Stimulated activated CD8-positive, alpha-beta memory T cell treated with anti-CD3 and anti-CD28 coated beads, Interleukin-4, amount 100 ng/mL, for 4 hours (primary cell): ENCODE data around the gene MC2R.

ENCODE experiments used
- DNase-seq, 2 donors: peaks; one replicate each; pipeline ENCODE4 v3.0.0-alpha.2; 2020; ENCODE audit warnings: low read depth in 2 of 2, low spot score in 1 of 2

The MC2R gene

DNA sequence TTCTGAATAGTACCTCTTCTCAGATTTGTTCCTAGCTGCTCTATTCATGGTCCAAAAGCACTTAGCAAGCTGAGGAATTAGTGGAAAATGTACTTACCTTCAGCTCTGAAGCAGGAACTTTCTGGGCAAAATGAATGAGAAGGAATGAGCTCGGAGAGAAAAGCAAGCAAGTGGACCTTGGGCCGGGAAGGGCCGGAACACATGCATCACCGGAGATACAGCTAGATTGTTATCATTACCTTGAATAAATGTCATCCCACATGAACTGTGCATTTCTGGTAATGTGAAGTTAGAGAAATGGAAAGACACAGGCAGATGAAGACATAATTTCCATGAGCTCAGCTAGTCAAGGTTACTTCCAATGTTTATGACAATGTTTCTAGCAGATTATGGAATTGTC lies at the start of gene MC2R:
Gene MC2R, minus strand, starts transcription at position 146 of the 400 bp plus-strand sequence. CDS start 30,018 bp downstream, outside the sequence.
- DNase-seq = no peak

- DNase-seq = no peak
These were observed 30.5 kb upstream of the MC2R start for GRCh38 chr18:13945811-13946210.

DNA sequence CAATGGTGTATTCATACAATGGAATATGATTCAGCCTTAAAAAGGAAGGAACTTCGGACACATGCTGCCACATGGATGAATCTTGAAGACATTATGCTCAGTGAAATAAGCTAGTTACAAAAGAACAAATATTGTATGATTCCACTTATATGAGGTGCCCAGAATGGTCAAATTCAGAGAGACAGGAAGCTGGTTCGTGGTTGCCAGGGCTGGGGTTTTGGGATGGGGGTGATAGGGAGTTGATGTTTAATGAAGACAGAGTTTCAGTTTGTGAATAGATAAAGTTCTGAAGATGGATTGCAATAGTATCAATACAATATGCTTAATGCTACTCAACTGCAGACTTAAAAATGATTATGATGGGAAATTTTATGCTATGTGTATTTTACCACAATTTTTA lies 28.0 kb upstream of the MC2R start:
- no peak for DNase-seq

- no peak for DNase-seq
These were observed 25.0 kb upstream of the MC2R start for GRCh38 chr18:13940326-13940725.

DNA sequence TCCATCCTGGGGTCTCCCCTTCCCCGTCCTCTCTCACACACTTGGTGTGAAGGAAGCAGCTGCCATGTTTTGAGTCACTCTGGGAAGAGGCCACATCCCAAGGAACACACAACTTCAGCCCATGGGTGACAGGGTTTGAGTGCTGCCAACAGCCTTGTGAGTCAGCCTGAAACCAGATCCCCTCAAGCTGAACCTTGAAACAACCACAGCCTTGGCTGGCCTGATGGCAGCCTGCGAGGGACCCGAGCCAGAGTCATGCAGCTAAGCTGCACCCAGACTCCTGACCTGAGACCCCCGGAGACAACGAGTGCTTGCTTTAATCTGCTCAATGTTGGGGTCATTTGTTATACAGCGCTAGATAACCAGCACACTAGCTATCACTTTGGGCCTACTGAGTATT lies 19.3 kb upstream of the MC2R start:
- no peak for DNase-seq

- DNase-seq = no peak
These were observed 18.7 kb upstream of the MC2R start for GRCh38 chr18:13934058-13934457.

- DNase-seq = no peak
These were observed 17.1 kb upstream of the MC2R start for GRCh38 chr18:13932285-13933025.

DNA sequence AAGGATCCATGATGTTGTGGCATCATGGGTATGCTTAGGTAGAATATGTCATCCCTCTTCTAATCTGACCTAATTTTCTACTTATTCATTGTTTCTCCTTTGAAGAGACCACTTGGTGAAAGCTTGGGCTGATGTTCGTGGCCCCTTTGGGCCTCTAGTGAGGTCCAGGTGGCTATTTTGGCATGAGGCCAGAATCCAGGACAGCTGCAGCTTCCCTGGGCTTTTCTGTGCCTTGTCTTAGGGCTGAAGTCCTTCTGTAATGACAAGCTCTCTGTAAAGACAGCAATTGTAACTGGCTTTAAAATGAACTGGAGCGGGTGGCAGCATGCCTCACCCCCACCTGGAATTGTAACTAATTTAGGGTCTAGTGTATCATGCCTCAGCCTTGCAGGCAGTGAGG lies 15.6 kb upstream of the MC2R start:
- DNase-seq = no peak

DNA sequence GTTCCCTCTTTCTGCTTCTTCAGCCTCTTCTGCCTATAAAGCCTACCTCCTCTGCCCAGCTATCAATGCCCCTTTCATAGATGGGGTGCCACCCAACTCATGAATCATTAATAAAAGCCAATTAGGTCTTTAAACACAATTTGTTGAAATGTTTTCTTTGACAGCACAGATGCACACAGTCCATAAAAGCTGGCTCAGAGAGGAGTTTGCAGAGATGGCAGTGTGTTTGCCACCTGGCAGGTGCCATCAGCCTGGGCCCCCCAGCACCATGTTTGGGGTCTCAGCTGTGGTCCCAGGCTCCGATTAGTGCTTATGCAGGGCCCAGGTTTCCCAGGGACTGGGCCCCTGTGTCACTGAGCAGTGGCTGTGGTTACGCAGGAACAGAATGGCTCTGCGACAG lies 7.9 kb upstream of the MC2R start:
- no peak for DNase-seq

GRCh38 chr18:13918898-13919297 lies 3.6 kb upstream of the MC2R start:
- DNase-seq = no peak

DNA sequence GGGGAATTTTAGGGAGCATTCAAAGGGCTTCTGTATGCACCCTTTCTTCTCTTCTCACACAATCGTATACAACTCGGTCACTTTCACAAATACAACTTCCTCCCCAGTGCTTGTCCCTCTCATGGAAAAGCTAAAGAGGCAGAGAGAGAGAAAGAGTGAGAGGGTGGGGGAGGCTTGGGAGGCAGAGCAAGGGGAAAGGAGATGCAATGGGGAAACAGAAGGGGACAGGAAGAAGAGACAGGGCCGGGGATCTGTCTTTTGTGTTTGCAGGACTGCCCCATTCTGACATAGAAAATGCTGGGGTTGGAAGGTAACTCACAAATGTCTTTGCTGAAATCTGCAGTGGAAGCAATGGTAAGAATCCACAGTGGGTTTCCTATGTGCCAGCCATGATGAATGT lies 2.1 kb upstream of the MC2R start:
- no peak for DNase-seq

DNA sequence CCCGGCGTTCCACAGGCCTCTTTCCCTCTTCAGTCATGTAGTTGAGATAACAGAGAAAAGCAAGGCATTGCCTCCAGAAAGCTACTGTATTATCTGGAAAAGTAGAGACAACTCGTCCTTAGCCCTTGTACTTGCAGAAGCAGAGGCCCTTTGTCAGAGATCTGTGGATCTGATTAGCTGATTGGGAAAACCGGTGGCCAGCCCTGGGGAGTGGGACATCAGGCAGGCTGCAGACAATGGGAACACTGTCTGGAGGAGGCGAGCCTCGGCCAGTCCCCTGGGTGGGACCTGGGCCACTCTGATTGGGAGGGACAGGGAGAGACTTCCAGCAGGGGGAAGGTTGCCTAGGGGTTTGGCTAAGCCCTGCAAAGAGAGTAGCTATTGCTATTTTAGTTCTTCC lies 1.2 kb upstream of the MC2R start:
- no peak for DNase-seq

GRCh38 chr18:13915995-13916431 lies 677 bp upstream of the MC2R start:
- no peak for DNase-seq

GRCh38 chr18:13914756-13915155 lies 580 bp downstream of the MC2R start:
- no peak for DNase-seq

GRCh38 chr18:13914170-13914569 lies 1.2 kb downstream of the MC2R start:
- no peak for DNase-seq

DNA sequence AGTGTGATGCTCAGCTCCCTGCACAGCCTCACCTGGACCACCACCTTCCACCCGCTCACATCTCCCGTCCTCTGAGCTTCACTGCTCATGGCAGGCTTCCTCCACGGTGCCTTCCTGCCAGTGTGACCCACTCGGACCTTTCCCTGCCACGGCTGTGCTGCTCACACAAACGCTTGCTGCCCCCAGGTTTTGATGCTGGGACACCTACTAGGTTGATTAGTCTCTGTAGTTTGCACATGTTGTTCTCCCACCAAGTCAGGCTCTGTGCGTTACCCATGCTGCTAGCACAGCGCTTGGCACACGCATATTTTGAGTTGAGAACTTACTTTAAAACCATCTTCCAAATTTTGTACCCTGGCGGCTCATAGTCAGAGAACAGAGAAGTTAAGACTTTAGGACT lies 2.1 kb downstream of the MC2R start:
- DNase-seq = no peak

- DNase-seq = no peak
These were observed 2.7 kb downstream of the MC2R start for GRCh38 chr18:13912601-13913000.

DNA sequence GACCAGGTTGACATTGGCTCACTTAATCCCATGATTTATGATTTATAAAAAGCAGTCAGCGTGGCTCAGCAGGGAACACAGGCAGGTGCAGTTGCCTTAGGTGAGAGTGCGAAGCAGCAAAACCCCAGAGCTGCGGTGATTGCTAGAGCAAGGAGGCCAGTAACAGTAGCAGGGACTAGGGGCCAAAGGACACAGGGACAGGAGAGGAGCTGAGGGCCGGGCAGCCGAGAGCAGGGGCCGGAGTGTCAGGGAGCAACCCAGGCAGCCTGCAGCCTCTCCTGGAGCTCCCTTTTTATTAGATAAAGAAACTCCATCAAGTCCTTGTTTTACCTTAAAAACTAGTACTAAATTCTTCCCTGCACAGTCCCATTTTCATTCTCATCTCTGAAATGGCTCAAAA lies 4.3 kb downstream of the MC2R start:
- DNase-seq = no peak

- DNase-seq = no peak
These were observed 4.8 kb downstream of the MC2R start for GRCh38 chr18:13910501-13910900.

- DNase-seq = no peak
These were observed 6.0 kb downstream of the MC2R start for GRCh38 chr18:13909141-13909940.

GRCh38 chr18:13900633-13901032 lies 14.7 kb downstream of the MC2R start:
- no peak for DNase-seq

DNA sequence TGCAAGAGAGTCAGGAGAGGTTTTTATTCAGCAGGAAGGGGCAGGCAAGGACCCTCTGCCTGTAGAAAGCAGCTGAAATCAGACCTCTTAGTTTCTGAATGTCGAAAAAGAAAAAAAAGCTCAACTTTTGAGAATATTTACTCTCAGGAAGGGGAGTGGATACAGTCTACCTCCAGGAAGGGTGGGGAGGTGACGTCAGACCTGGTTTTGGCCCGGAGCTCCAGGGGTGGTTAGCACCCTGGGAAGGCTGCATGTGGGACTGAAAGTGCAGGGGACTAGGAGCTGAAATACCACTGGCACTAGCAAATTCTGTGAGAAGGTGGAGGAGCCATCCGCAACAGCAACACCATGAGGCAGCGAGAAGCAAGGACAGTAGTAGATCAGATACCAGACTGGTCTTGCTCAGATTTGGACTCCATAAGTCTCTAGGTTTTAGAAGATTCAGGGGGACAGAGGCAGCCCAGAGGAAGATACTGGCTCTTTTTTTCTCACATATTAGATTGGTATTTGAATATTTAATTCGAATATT lies 19.8 kb downstream of the MC2R start:
- DNase-seq = no peak
